Keratinocyte (primary cell): ENCODE measurements around the gene ATP10D. TPM values are rescaled to one million over a fixed set of nuclear protein-coding genes. Genes with fewer than 3 reads are reported as not detected.

Source experiments
- DNase-seq: peaks from one replicate; pipeline ENCODE4 v3.0.0-alpha.2; 2011; ENCODE audit warnings: low read depth, missing footprints, low spot score
- FAIRE-seq: peaks from 2 replicates; lab custom pipeline; 2011; peaks lifted over from hg19 to GRCh38; lab: Jason Lieb, UNC
- H2AFZ ChIP-seq: 2 replicates; pipeline ENCODE4 v1.6.0; 2012; ENCODE audit warnings: low read length, control low read depth, inconsistent platforms; ENCODE audit not compliant: control insufficient read depth
- H3K27ac ChIP-seq: 2 replicates; pipeline ENCODE4 v1.5.1; 2011; ENCODE audit warnings: low read length; ENCODE audit not compliant: control insufficient read depth, insufficient read depth
- H3K27me3 ChIP-seq: 3 replicates; pipeline ENCODE4 v1.6.0; 2011; ENCODE audit warnings: low read length; ENCODE audit not compliant: control insufficient read depth, insufficient read depth; ENCODE audit errors: extremely low read depth
- H3K36me3 ChIP-seq, 2 experiments: 2 replicates in 1 of 2; 3 replicates in 1 of 2; pipeline ENCODE4 v1.5.1; 2011; ENCODE audit warnings: low read length in 2 of 2, mild to moderate bottlenecking in 1 of 2; ENCODE audit not compliant: control insufficient read depth in 2 of 2, insufficient read depth in 2 of 2; ENCODE audit errors: extremely low read depth in 1 of 2
- H3K4me1 ChIP-seq: 3 replicates; pipeline ENCODE4 v1.5.1; 2011; ENCODE audit warnings: low read length; ENCODE audit not compliant: control insufficient read depth, insufficient read depth; ENCODE audit errors: extremely low read depth
- H3K4me2 ChIP-seq: 3 replicates; pipeline ENCODE4 v1.6.0; 2011; ENCODE audit warnings: low read depth, low read length; ENCODE audit not compliant: control insufficient read depth, insufficient read depth; ENCODE audit errors: extremely low read depth
- H3K4me3 ChIP-seq, 3 experiments: fragments of 200-600 bp in 1 of 3; sonication (generic) in 1 of 3; 2 replicates in 2 of 3; 3 replicates in 1 of 3; pipeline ENCODE4 v1.5.1; 2011 to 2016; ENCODE audit warnings: low read length in 3 of 3, mild to moderate bottlenecking in 3 of 3, control low read depth in 2 of 3, inconsistent platforms in 1 of 3, low read depth in 1 of 3, mixed read lengths in 1 of 3, mixed run types in 1 of 3, moderate library complexity in 1 of 3; ENCODE audit not compliant: control insufficient read depth in 2 of 3, insufficient read depth in 2 of 3; ENCODE audit errors: extremely low read depth in 1 of 3
- H3K79me2 ChIP-seq: 2 replicates; pipeline ENCODE4 v1.6.0; 2012; ENCODE audit warnings: low read length; ENCODE audit not compliant: control insufficient read depth, insufficient read depth
- H3K9ac ChIP-seq: 3 replicates; pipeline ENCODE4 v1.6.0; 2011; ENCODE audit warnings: low read length; ENCODE audit not compliant: control insufficient read depth, insufficient read depth; ENCODE audit errors: extremely low read depth
- H3K9me1 ChIP-seq: 3 replicates; pipeline ENCODE4 v1.6.0; 2011; ENCODE audit warnings: low read length; ENCODE audit not compliant: control insufficient read depth, insufficient read depth; ENCODE audit errors: extremely low read depth
- H3K9me3 ChIP-seq: 2 replicates; pipeline ENCODE4 v1.5.1; 2012; ENCODE audit warnings: low read depth, low read length; ENCODE audit not compliant: control insufficient read depth
- H4K20me1 ChIP-seq: 3 replicates; pipeline ENCODE4 v1.6.0; 2011; ENCODE audit warnings: low read length; ENCODE audit not compliant: control insufficient read depth, insufficient read depth; ENCODE audit errors: extremely low read depth
- EZH2 ChIP-seq: IDR thresholded peaks from one replicate; pipeline ENCODE4 v1.6.1; 2012; ENCODE audit warnings: inconsistent platforms, mild to moderate bottlenecking, low read length, moderate library complexity
- dilution Hi-C: fragments of 300-500 bp; cut with MboI; formaldehyde crosslinking; loops from one replicate; pipeline ENCODE4 v1.7.0; 2020; ENCODE audit warnings: low sequenced_read_pairs; ENCODE audit not compliant: extremely low pct_ligation_motif_present
- polyA plus RNA-seq, 5 experiments: library from polyadenylated mRNA; depleted of rRNA in 3 of 5; stranded (reverse) in 3 of 5; stranded (forward) in 1 of 5; unstranded in 1 of 5; fragments of >200 nt; gene quantifications; 1 replicate in 1 of 5; 2 replicates in 3 of 5; 3 replicates in 1 of 5; pipeline versions ENCODE4 v1.2.1 to v1.2.3, GENCODE V29; 2011 to 2012; ENCODE audit warnings: missing spikeins in 2 of 5, low read depth in 1 of 5, low replicate concordance in 1 of 5
- TF ChIP-seq, protein P1 (sequence below), 3 experiments: IDR thresholded peaks in 1 of 3; conservative IDR thresholded peaks in 1 of 3; optimal IDR thresholded peaks in 1 of 3; 2 replicates in 2 of 3; 3 replicates in 1 of 3; pipeline versions ENCODE3 to v1.5.1; 2011; ENCODE audit warnings: low read length in 3 of 3, mild to moderate bottlenecking in 3 of 3, moderate library complexity in 2 of 3, control low read depth in 1 of 3, inconsistent platforms in 1 of 3; ENCODE audit not compliant: insufficient read depth in 2 of 3; ENCODE audit errors: extremely low read depth in 1 of 3

Gene ATP10D
- polyA plus RNA-seq, 1 donor (not counting 4 experiments of a cell fraction or from before 2014, with no cell fraction given) = 97.3 TPM

DNA sequence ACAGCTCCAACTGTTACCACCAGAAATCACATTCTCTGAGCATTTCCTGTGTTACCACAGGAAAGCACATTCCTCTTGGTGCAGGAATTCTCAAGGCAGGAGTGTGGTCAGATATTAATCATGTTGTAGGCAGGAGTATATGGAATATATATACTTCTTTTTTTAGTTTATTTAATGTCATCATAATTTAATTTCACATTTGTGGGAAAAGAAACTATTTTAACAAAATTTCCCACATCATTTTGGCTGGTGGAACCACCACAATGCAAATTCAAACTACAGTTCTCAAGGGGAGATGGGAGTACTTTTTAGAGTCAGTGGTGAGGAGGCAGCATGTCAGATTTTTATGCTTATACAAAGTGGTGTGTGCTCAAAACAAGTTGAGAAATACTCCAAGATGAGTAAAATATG lies 139.0 kb downstream of the ATP10D start:
- no peaks in the 10 kb centered on the region for H3K36me3 ChIP-seq
- H3K4me1 ChIP-seq = no peaks in the 10 kb centered on the region
- no peaks in the 10 kb centered on the region for H3K27me3 ChIP-seq
- no peaks in the 10 kb centered on the region for H4K20me1 ChIP-seq
- H3K4me3 ChIP-seq = no peak overlapping the region
- H3K9ac ChIP-seq = no peak overlapping the region
- no peak for DNase-seq
- no peak for FAIRE-seq
- no peak for TF ChIP-seq EZH2
- TF ChIP-seq, protein P1, sequence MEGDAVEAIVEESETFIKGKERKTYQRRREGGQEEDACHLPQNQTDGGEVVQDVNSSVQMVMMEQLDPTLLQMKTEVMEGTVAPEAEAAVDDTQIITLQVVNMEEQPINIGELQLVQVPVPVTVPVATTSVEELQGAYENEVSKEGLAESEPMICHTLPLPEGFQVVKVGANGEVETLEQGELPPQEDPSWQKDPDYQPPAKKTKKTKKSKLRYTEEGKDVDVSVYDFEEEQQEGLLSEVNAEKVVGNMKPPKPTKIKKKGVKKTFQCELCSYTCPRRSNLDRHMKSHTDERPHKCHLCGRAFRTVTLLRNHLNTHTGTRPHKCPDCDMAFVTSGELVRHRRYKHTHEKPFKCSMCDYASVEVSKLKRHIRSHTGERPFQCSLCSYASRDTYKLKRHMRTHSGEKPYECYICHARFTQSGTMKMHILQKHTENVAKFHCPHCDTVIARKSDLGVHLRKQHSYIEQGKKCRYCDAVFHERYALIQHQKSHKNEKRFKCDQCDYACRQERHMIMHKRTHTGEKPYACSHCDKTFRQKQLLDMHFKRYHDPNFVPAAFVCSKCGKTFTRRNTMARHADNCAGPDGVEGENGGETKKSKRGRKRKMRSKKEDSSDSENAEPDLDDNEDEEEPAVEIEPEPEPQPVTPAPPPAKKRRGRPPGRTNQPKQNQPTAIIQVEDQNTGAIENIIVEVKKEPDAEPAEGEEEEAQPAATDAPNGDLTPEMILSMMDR (optimal IDR thresholded peaks at IDR 0.05 in 1 of 3, IDR thresholded peaks at IDR 0.05 in 1 of 3, conservative IDR thresholded peaks at IDR 0.05 in 1 of 3; ENCODE audit: extremely low read depth in 1 of 3, insufficient read depth in 2 of 3, low read length in 3 of 3) = no peak
- no peak overlapping the region for H3K4me2 ChIP-seq
- H3K79me2 ChIP-seq = no peaks in the 10 kb centered on the region
- dilution Hi-C loops = no loop called here
- peak overlapping the region; percentile 4 for H2AFZ ChIP-seq
- H3K9me3 ChIP-seq = no peaks in the 10 kb centered on the region
- H3K9me1 ChIP-seq = no peaks in the 10 kb centered on the region
- H3K27ac ChIP-seq = no peak overlapping the region

DNA sequence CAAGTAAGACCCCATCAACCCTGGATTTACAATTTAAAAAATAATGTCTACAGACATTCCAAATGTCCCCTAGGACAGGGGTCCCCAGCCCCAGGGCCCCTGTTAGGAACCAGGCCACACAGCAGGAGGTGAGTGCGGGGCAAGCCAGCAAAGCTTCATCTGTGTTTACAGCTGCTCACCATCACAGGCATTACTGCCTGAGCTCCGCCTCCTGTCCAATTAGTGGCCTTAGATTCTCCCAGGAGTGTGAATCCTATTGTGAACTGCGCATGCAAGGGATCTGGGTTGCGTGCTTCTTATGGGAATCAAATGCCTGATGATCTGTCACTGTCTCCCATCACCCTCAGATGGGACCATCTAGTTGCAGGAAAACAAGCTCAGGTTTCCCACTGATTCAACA lies 146.1 kb downstream of the ATP10D start:
- H3K4me1 ChIP-seq = no peaks in the 10 kb centered on the region
- no peak overlapping the region for H3K4me2 ChIP-seq
- H2AFZ ChIP-seq = no peak overlapping the region
- DNase-seq = no peak
- H3K79me2 ChIP-seq = no peaks in the 10 kb centered on the region
- H3K36me3 ChIP-seq = no peaks in the 10 kb centered on the region
- H4K20me1 ChIP-seq = no peaks in the 10 kb centered on the region
- no peaks in the 10 kb centered on the region for H3K27me3 ChIP-seq
- H3K9me3 ChIP-seq = no peaks in the 10 kb centered on the region
- no peaks in the 10 kb centered on the region for H3K9me1 ChIP-seq
- no peak overlapping the region for H3K9ac ChIP-seq
- no peak for FAIRE-seq
- H3K27ac ChIP-seq = no peak overlapping the region
- dilution Hi-C loops = no loop called here
- H3K4me3 ChIP-seq = no peak overlapping the region
- TF ChIP-seq EZH2 = no peak
- TF ChIP-seq, protein P1 (optimal IDR thresholded peaks at IDR 0.05 in 1 of 3, IDR thresholded peaks at IDR 0.05 in 1 of 3, conservative IDR thresholded peaks at IDR 0.05 in 1 of 3; ENCODE audit: extremely low read depth in 1 of 3, insufficient read depth in 2 of 3, low read length in 3 of 3) = no peak
